Neural crest cell (in vitro differentiated cells): ENCODE results near the gene MRPL51. TPM values are rescaled to one million over a fixed set of nuclear protein-coding genes. Genes with fewer than 3 reads are reported as not detected.
A peak's percentile ranks its signal among the peaks of the same experiment; 100 is the strongest.

Experiments used
- DNase-seq: peaks from one replicate; pipeline ENCODE4 v3.0.0; 2021; ENCODE audit warnings: low read depth, mixed read lengths, low spot score
- H3K27ac Mint-ChIP-seq: one replicate; pipeline ENCODE4 v1.8.0; 2021; ENCODE audit warnings: mild to moderate bottlenecking, mixed read lengths; ENCODE audit not compliant: unreplicated experiment
- H3K27me3 Mint-ChIP-seq: 2 replicates; pipeline ENCODE4 v1.8.0; 2021; ENCODE audit warnings: low read depth, mild to moderate bottlenecking, mixed read lengths
- H3K36me3 Mint-ChIP-seq: 2 replicates; pipeline ENCODE4 v1.8.0; 2021; ENCODE audit warnings: low read depth, mild to moderate bottlenecking, mixed read lengths
- H3K4me1 Mint-ChIP-seq: 2 replicates; pipeline ENCODE4 v1.8.0; 2021; ENCODE audit warnings: mixed read lengths
- H3K4me3 Mint-ChIP-seq: one replicate; pipeline ENCODE4 v1.8.0; 2021; ENCODE audit warnings: mild to moderate bottlenecking, mixed read lengths
- H3K9me3 Mint-ChIP-seq: 2 replicates; pipeline ENCODE4 v1.8.0; 2021; ENCODE audit warnings: mixed read lengths
- CTCF ChIP-seq: fragments of 200-600 bp; sonication (generic); conservative IDR thresholded peaks from 2 replicates; pipeline ENCODE4 v1.5.0; 2021; ENCODE audit warnings: antibody characterized with exemption, mild to moderate bottlenecking
- total RNA-seq: library from RNA; stranded (reverse); gene quantifications from 2 replicates; pipeline ENCODE4 v1.2.1, GENCODE V29; 2021

Gene MRPL51
- total RNA-seq, 1 donor from 2014 or later, result 272 TPM

GRCh38 chr12:6523708-6524107, 30.6 kb upstream of the MRPL51 start:
- H3K4me3 Mint-ChIP-seq, result no peak overlapping the region

GRCh38 chr12:6522193-6522592, 29.1 kb upstream of the MRPL51 start:
- Mint-ChIP-seq H3K36me3 (peaks cover 29% of the 10 kb centered on the region), H3K9me3 (no peaks in the 10 kb centered on the region), H3K27ac (no peak overlapping the region), H3K27me3 (no peaks in the 10 kb centered on the region), H3K4me3 (no peak overlapping the region), H3K4me1 (peaks cover 8% of the 10 kb centered on the region)
- TF ChIP-seq CTCF, result no peak
- DNase-seq, result no peak

More at GRCh38 chr12:6523708-6524107, 30.6 kb upstream of the MRPL51 start:
- Mint-ChIP-seq H3K27me3 (no peaks in the 10 kb centered on the region), H3K27ac (no peak overlapping the region), H3K9me3 (no peaks in the 10 kb centered on the region), H3K4me1 (peaks cover 14% of the 10 kb centered on the region), H3K36me3 (peaks cover 31% of the 10 kb centered on the region)
- no peak for DNase-seq
- no peak for TF ChIP-seq CTCF

GRCh38 chr12:6520186-6520585, 27.1 kb upstream of the MRPL51 start:
- no peak for TF ChIP-seq CTCF
- Mint-ChIP-seq H3K4me3 (no peak overlapping the region), H3K4me1 (no peaks in the 10 kb centered on the region), H3K27me3 (no peaks in the 10 kb centered on the region), H3K27ac (peak overlapping the region; percentile 62), H3K36me3 (peaks cover 30% of the 10 kb centered on the region), H3K9me3 (no peaks in the 10 kb centered on the region)
- DNase-seq, result no peak

GRCh38 chr12:6508087-6508486, 15.0 kb upstream of the MRPL51 start:
- peaks cover 21% of the 10 kb centered on the region for H3K36me3 Mint-ChIP-seq
- peaks cover 7% of the 10 kb centered on the region for H3K4me1 Mint-ChIP-seq
- H3K4me3 Mint-ChIP-seq, result no peak overlapping the region
- no peak for DNase-seq
- H3K27ac Mint-ChIP-seq, result no peak overlapping the region
- no peaks in the 10 kb centered on the region for H3K27me3 Mint-ChIP-seq
- TF ChIP-seq CTCF, result no peak
- no peaks in the 10 kb centered on the region for H3K9me3 Mint-ChIP-seq

- no peak for DNase-seq
- Mint-ChIP-seq H3K27me3 (no peaks in the 10 kb centered on the region), H3K27ac (no peak overlapping the region), H3K4me3 (no peak overlapping the region), H3K4me1 (peaks cover 7% of the 10 kb centered on the region), H3K9me3 (no peaks in the 10 kb centered on the region), H3K36me3 (peaks cover 14% of the 10 kb centered on the region)
- no peak for TF ChIP-seq CTCF
Observed at GRCh38 chr12:6507102-6507998, 14.3 kb upstream of the MRPL51 start.
